GM21367 (cell line): ENCODE results near the gene TBC1D3I.
"Not testable (repeated sequence)": the region's sequence is repeated elsewhere in the genome, so short reads cannot be mapped to it uniquely, and the experiment has no call there.

Experiments used
- ATAC-seq: cut with Tn5 transposase; IDR thresholded peaks from one replicate; pipeline ENCODE4 v1.9.1; 2021; ENCODE audit not compliant: unreplicated experiment

The TBC1D3I gene

GRCh38 chr17:36264470-36264869 is at the start of gene TBC1D3I:
TSS of gene TBC1D3I (minus strand) at chr17:36264570. CDS start at chr17:36262985, 1,585 bp downstream.
- not testable (repeated sequence) for ATAC-seq

GRCh38 chr17:36295161-36295560 is 30.8 kb upstream of the TBC1D3I start:
- ATAC-seq: not testable (repeated sequence)

- not testable (repeated sequence) for ATAC-seq
Observed at GRCh38 chr17:36289965-36290612, 25.7 kb upstream of the TBC1D3I start.

GRCh38 chr17:36284219-36284618 is 19.8 kb upstream of the TBC1D3I start:
- ATAC-seq: not testable (repeated sequence)

GRCh38 chr17:36283256-36283655 is 18.9 kb upstream of the TBC1D3I start:
- not testable (repeated sequence) for ATAC-seq

- not testable (repeated sequence) for ATAC-seq
Observed at GRCh38 chr17:36242046-36242445, 22.3 kb downstream of the TBC1D3I start.

- not testable (repeated sequence) for ATAC-seq
Observed at GRCh38 chr17:36229644-36230043, 34.7 kb downstream of the TBC1D3I start.

- ATAC-seq: not testable (repeated sequence)
Observed at GRCh38 chr17:36222967-36223366, 41.4 kb downstream of the TBC1D3I start.

GRCh38 chr17:36221581-36222100 is 42.7 kb downstream of the TBC1D3I start:
- not testable (repeated sequence) for ATAC-seq

- not testable (repeated sequence) for ATAC-seq
Observed at GRCh38 chr17:36220737-36221580, 43.4 kb downstream of the TBC1D3I start.

- not testable (repeated sequence) for ATAC-seq
Observed at GRCh38 chr17:36219556-36219955, 44.8 kb downstream of the TBC1D3I start.

- not testable (repeated sequence) for ATAC-seq
Observed at GRCh38 chr17:36215406-36216308, 48.7 kb downstream of the TBC1D3I start.

- no peak for ATAC-seq
Observed at GRCh38 chr17:36214918-36215317, 49.5 kb downstream of the TBC1D3I start.

- ATAC-seq: no peak
Observed at GRCh38 chr17:36213695-36214094, 50.7 kb downstream of the TBC1D3I start.

- no peak for ATAC-seq
Observed at GRCh38 chr17:36212966-36213365, 51.4 kb downstream of the TBC1D3I start.

- ATAC-seq: no peak
Observed at GRCh38 chr17:36212272-36212605, 52.1 kb downstream of the TBC1D3I start.

GRCh38 chr17:36211484-36212271 is 52.7 kb downstream of the TBC1D3I start:
- not testable (repeated sequence) for ATAC-seq

GRCh38 chr17:36210439-36211211 is 53.7 kb downstream of the TBC1D3I start, which contains the start of gene CCL4L2:
TSS of gene CCL4L2 (plus strand) at chr17:36211063.
- peak; percentile 51 for ATAC-seq

GRCh38 chr17:36209575-36209974 is 54.8 kb downstream of the TBC1D3I start:
- ATAC-seq: no peak
